Right lung (tissue), 5 donors: ENCODE measurements around the gene SLC13A2. TPM values are rescaled to one million over a fixed set of nuclear protein-coding genes. Genes with fewer than 3 reads are reported as not detected.

Source experiments
- DNase-seq, 2 donors: peaks; one replicate each; pipeline ENCODE4 v3.0.0-alpha.2; 2013
- polyA plus RNA-seq, 5 donors: library from polyadenylated mRNA; unstranded; fragments of 120-200 nt; gene quantifications; one replicate each; pipeline versions ENCODE4 v1.2.1 to v1.2.3, GENCODE V29; 2013; ENCODE audit warnings: inconsistent platforms in 1 of 5, low replicate concordance in 1 of 5; ENCODE audit not compliant: insufficient read length in 5 of 5, insufficient read depth in 1 of 5

The SLC13A2 gene
- polyA plus RNA-seq, 5 donors = 0.14 to 0.48 (median 0.30) TPM; not detected in 1

- no peak for DNase-seq
Measured at GRCh38 chr17:28534740-28535375, 61.4 kb downstream of the SLC13A2 start.

GRCh38 chr17:28536532-28537218 is 63.2 kb downstream of the SLC13A2 start:
- no peak for DNase-seq

GRCh38 chr17:28537219-28537610 is 63.8 kb downstream of the SLC13A2 start:
- no peak for DNase-seq

- DNase-seq = no peak
Measured at GRCh38 chr17:28538296-28538895, 65.0 kb downstream of the SLC13A2 start.

- no peak for DNase-seq
Measured at GRCh38 chr17:28540231-28540630, 66.8 kb downstream of the SLC13A2 start.

GRCh38 chr17:28541439-28541838 is 68.0 kb downstream of the SLC13A2 start:
- no peak for DNase-seq

- no peak for DNase-seq
Measured at GRCh38 chr17:28544402-28545140, 71.1 kb downstream of the SLC13A2 start.

- no peak for DNase-seq
Measured at GRCh38 chr17:28545141-28545503, 71.7 kb downstream of the SLC13A2 start.

- DNase-seq = no peak
Measured at GRCh38 chr17:28545787-28546415, 72.5 kb downstream of the SLC13A2 start.

GRCh38 chr17:28547096-28547622 is 73.7 kb downstream of the SLC13A2 start:
- DNase-seq = no peak

Other genes with a start within 250 kb of the SLC13A2 start
- gene TMEM97, start 154.4 kb upstream of the SLC13A2 start, polyA plus RNA-seq = 10 to 100 TPM; 41.2 to 46.7 (median 42.3) TPM
- gene IFT20, start 138.2 kb upstream of the SLC13A2 start, polyA plus RNA-seq = 10 to 100 TPM; 54.2 to 62.2 (median 57.6) TPM
- gene TNFAIP1, start 137.9 kb upstream of the SLC13A2 start, polyA plus RNA-seq = 10 to 100 TPM; 32.2 to 42.1 (median 36.2) TPM
- 10 to 100 TPM; 56.2 to 68.3 (median 58.9) TPM for gene POLDIP2, start 116.1 kb upstream of the SLC13A2 start, polyA plus RNA-seq
- gene SEBOX, start 108.4 kb upstream of the SLC13A2 start, polyA plus RNA-seq = not detected
- gene VTN, start 103.3 kb upstream of the SLC13A2 start, polyA plus RNA-seq = 10 to 100 TPM in 1 of 5 donors, under 1 TPM in 4; 0.35 to 11.6 (median 0.51) TPM
- gene SARM1, start 102.0 kb upstream of the SLC13A2 start, polyA plus RNA-seq = 10 to 100 TPM in 4 of 5 donors, 1 to 10 TPM in 1; 8.5 to 13.4 (median 12.0) TPM
- gene SLC46A1, start 67.4 kb upstream of the SLC13A2 start, polyA plus RNA-seq = 10 to 100 TPM in 1 of 5 donors, 1 to 10 TPM in 4; 6.4 to 10.8 (median 9.4) TPM
- under 1 TPM in 4 of 5 donors, not detected in 1; 0.06 to 0.19 (median 0.16) TPM for gene FOXN1, start 32.7 kb downstream of the SLC13A2 start, polyA plus RNA-seq
- 10 to 100 TPM; 28.4 to 44.4 (median 36.3) TPM for gene UNC119, start 79.0 kb downstream of the SLC13A2 start, polyA plus RNA-seq
- 10 to 100 TPM; 58.7 to 66.9 (median 62.7) TPM for gene PIGS, start 97.9 kb downstream of the SLC13A2 start, polyA plus RNA-seq
- 10 to 100 TPM; 16.1 to 21.6 (median 20.2) TPM for gene ALDOC, start 103.3 kb downstream of the SLC13A2 start, polyA plus RNA-seq
- 10 to 100 TPM; 35.5 to 80.1 (median 66.1) TPM for gene SPAG5, start 125.4 kb downstream of the SLC13A2 start, polyA plus RNA-seq
- 10 to 100 TPM; 19.0 to 27.9 (median 24.2) TPM for gene RSKR, start 140.5 kb downstream of the SLC13A2 start, polyA plus RNA-seq
- 10 to 100 TPM; 70.4 to 87.5 (median 77.3) TPM for gene BLTP2, start 171.5 kb downstream of the SLC13A2 start, polyA plus RNA-seq
- 10 to 100 TPM; 67.7 to 73.8 (median 69.5) TPM for gene SDF2, start 188.3 kb downstream of the SLC13A2 start, polyA plus RNA-seq
- gene SUPT6H, start 188.6 kb downstream of the SLC13A2 start, polyA plus RNA-seq = 10 to 100 TPM; 60.3 to 74.7 (median 66.8) TPM
- gene PROCA1, start 238.2 kb downstream of the SLC13A2 start, polyA plus RNA-seq = 1 to 10 TPM; 5.7 to 7.1 (median 6.6) TPM
- 100 to 1,000 TPM; 180 to 195 (median 187) TPM for gene RAB34, start 244.2 kb downstream of the SLC13A2 start, polyA plus RNA-seq
- 1,000 to 10,000 TPM; 1,134 to 1,477 (median 1,162) TPM for gene RPL23A, start 246.3 kb downstream of the SLC13A2 start, polyA plus RNA-seq